ENCODE results near the gene ZNF324.
"Not testable (repeated sequence)": the region's sequence is repeated elsewhere in the genome, so short reads cannot be mapped to it uniquely, and the experiment has no call there.

Gene ZNF324

GRCh38 chr19:58507602-58508223 lies 40.8 kb downstream of the ZNF324 start:
- not testable (repeated sequence) for DNase-seq

GRCh38 chr19:58509731-58510083 lies 42.8 kb downstream of the ZNF324 start:
- DNase-seq: no peak

- no peak for DNase-seq
Observed at GRCh38 chr19:58510084-58510862, 43.4 kb downstream of the ZNF324 start.

DNA sequence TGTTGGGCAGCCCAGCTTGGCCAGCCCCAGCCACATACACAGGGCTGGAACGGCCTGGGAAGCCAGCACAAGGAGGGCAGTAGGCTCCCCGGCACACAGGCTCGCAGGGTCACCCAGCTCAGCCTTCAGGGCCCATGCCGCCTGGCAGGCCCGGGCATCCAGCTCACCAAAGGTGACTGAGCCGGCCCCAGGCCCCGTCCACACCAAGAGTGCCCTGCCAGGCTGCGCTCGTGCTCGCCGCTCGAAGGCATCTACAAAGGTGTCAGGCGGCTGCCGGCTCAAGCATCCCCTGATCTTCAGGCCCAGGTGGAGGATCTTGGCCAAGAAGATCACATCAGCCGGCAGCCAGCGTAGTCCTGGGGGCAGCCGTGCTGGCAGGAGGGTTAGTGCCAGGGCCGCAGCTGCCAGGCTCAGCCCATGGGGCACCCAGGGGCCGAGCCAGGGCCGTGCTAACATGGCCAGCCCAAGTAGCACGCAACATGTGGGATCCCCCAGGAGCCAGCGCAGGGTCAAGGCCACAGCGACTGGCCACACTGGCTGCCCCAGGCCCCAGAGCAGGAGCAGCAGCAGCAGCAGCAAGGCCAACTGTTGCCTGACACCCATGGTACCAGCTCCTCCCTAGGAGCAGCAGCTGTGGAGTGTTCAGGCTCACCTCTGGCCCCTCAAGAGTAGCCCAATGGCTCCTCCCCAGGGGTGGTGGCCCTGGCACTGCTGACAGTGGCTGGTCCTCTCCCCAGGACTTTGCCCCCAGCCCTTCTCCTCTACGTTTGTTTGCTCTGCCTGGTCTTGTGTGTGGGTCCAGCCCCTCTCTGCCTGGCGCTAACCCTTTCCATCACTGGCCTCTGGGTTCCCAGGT lies 44.7 kb downstream of the ZNF324 start, which contains the start of gene SLC27A5:
SLC27A5 (minus strand) TSS at position 640 of the 856 bp plus-strand sequence; CDS start at position 603, 37 bp downstream.
- DNase-seq: no peak

- DNase-seq: no peak
Observed at GRCh38 chr19:58513213-58513693, 46.4 kb downstream of the ZNF324 start.

DNA sequence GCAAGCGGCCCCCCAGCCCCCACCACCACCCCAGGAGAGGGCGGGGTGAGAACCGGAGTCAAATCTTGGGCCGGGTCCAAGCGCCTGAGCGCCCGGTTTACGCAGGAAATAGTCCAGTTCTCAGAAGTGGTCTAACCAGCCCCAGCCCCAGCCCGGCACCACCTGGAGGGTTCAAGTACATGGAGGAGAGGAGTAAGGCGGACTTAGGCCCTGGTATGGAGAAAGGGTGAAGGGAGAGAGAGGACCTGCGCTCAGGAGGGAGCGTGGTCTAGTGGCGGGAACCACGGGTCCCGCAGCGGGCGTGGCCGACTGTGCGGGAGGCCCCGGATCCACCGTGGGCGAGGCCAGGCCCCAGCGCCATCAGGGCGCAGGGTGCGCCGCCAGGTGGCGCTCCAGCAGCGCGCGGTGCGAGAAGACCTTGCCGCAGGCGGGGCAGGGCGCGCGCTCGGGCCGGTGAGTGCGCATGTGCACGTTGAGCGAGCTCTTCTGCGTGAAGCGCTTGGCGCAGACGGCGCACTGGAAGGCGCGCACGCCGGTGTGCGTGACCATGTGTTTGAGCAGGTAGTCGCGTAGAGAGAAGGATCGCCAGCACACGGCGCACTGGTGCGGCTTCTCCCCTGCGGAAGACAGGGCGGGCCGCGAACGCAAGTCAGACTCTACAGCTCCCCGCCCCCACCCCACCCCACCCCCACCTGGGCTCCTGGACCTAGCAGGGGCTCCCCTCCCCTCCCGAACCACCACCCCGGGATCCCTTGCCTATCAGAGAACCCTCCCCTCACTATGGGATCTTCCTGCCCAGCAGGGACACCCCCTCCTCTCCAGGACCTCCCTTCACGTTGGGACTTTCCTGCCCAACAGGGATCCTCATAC lies 47.0 kb downstream of the ZNF324 start:
- peak; percentile 59 for DNase-seq

- DNase-seq: no peak
Observed at GRCh38 chr19:58514564-58515022, 47.7 kb downstream of the ZNF324 start.

- no peak for DNase-seq
Observed at GRCh38 chr19:58515259-58515658, 48.4 kb downstream of the ZNF324 start.

DNA sequence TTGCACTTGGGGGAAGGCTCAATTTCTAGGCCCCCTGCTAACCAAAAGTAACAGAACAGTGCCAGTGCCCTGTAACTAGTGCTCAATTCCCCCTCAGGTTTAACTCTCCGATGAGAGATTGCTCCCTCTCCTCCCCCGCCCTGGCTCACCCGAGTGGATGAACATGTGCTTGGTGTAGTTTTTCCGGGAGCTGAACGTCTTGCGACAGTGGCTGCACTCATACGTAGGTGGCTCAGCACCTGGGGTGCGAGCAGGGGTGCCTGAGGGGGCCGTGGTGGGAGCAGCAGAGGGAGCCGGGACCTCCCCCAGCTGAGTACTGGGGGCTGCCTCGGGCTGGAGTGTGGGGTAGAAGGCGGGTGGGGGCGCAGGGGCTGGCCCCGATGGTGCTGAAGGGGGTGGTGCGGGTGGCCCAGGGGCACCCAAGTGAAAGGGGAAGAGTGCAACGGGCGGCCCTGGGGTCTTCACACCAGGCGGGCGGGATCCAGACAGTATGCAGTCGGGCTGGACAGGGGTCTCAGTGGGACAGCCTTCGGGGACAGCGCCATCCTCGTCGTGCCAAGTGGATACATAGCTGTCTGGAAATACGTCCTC lies 49.5 kb downstream of the ZNF324 start:
- DNase-seq: no peak

GRCh38 chr19:58516964-58517833 lies 50.3 kb downstream of the ZNF324 start:
- DNase-seq: no peak

DNA sequence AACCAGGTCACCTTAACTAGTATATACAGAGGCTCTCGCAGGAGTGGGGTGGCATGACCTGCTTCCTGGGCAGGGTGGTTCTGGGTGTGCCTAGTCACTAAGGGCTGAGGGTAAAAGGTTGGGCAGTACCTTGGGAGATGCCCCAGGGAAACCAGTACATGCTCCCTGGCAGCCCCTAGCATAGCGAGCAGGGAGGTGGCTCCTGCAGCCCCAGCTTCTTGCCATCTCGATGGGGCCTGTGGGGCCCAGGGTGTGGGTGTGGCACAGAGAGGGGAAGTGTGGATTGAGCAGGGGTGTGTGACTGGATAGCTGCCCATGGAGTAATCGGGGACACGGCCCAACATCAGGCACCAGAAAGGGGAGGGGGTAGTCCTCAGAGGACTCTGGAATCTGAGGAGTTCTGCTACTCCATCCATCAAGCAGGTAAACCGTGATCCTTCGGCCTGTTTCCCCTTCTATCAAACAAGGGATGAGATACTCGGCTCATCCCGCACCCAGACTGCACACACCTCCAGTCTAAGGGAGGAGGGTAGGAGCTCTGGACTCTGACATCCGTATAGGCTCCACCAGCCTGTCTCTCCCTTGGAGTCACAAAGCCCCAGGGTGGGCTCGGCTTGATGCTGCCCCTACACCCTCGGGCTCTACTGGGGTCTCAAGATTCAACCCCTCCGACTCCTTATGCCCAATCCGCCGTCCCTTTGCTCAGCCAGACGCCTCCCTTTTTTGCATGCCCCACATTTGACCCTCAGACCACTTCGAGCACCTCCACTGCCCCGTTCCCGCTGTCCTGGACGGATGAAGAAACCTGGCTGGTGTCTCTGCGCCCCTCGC lies 51.6 kb downstream of the ZNF324 start:
- DNase-seq: no peak

GRCh38 chr19:58519087-58519354 lies 52.1 kb downstream of the ZNF324 start:
- peak; percentile 68 for DNase-seq

GRCh38 chr19:58519355-58520256 lies 52.7 kb downstream of the ZNF324 start, which contains the start of gene ZBTB45:
Gene ZBTB45 (minus strand): TSS chr19:58519810. CDS start chr19:58517673, 2,137 bp downstream.
- peak; percentile 94 for DNase-seq

DNA sequence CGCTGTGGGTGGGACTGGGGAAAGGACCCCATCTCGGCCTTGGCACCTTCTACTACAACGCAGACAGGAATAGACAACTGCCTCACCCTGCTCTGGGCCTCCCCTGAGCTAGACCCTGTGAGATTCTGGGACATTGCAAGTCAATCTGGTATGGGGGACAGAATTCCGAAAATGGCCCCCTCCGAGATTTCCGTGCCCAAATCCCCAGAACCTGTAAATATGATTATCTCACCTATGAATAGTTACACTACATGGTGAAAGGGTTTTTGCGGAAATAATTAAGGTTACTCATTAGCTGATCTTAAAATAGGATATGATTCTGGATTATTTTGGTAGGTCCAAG lies 53.3 kb downstream of the ZNF324 start:
- no peak for DNase-seq

DNA sequence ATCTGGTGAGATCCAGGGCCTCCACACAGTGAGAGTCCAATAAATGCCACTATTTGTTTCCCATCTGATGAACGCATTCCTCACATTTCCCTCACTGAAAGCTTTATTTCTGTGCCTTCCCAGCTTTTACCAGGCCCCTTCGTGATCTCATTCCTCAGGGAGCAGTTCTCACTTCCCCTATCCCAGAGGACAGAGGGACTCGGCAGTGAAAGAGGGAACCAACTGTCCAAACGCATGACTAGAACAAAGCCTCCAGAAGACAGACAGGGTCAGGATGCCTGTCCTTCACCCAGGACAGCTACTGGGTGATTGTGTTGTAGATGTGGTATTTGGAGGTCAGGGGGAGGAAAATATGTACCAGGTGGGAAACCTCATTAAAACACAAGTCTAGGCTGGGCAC lies 54.8 kb downstream of the ZNF324 start:
- no peak for DNase-seq

DNA sequence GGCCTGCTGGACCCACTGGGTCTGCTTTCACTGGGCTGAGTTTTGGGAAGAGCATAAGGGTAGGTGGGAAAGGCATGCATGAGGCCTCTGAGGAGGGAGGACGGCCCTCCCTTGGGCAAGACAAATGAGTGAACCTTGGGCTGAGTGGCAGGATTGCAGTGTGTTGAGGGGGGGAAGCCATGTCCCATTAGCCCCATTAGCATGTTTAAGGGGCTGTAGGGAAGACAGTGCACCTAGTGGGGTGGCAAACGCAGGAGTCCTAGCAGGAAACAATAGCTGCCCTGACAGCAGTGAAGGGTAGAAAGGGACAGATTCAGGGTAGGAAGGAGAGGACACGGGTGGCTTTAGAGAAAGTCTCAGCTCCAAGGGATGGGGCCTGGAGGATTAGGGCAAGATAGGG lies 55.8 kb downstream of the ZNF324 start:
- no peak for DNase-seq
